K562 (cell line): Measurements from ENCODE around the gene TMEM135. TPM values are rescaled to one million over a fixed set of nuclear protein-coding genes. Genes with fewer than 3 reads are reported as not detected.
A peak's percentile ranks its signal among the peaks of the same experiment; 100 is the strongest.

Experiments
- ATF2 ChIP-seq: sonication (generic); formaldehyde crosslinking; IDR thresholded peaks from 2 replicates; pipeline ENCODE4 v1.8.1; 2022; ENCODE audit warnings: missing genetic modification reagents
- BDP1 ChIP-seq: IDR thresholded peaks from 3 replicates; pipeline ENCODE4 v1.6.1; 2011; ENCODE audit not compliant: insufficient read length, insufficient read depth
- BRF2 ChIP-seq: IDR thresholded peaks from 3 replicates; pipeline ENCODE4 v1.6.1; 2011; ENCODE audit warnings: borderline replicate concordance, mild to moderate bottlenecking; ENCODE audit not compliant: insufficient read length, insufficient read depth
- CBFA2T2 ChIP-seq: fragments of 450-650 bp; conservative IDR thresholded peaks from 2 replicates; pipeline ENCODE4 v1.6.1; 2017; ENCODE audit warnings: mild to moderate bottlenecking
- CBFB ChIP-seq: sonication (generic); formaldehyde crosslinking; IDR thresholded peaks from 2 replicates; pipeline ENCODE4 v1.4.0; 2020; ENCODE audit warnings: mild to moderate bottlenecking, missing genetic modification reagents
- GTF2B ChIP-seq: IDR thresholded peaks from 2 replicates; pipeline ENCODE4 v1.6.1; 2011; ENCODE audit not compliant: insufficient read length; ENCODE audit errors: extremely low read depth
- KLF6 ChIP-seq: fragments of 250-450 bp; sonication (Bioruptor Pico); IDR thresholded peaks from 2 replicates; pipeline ENCODE4 v1.4.0; 2020; ENCODE audit warnings: mild to moderate bottlenecking, moderate library complexity, borderline replicate concordance
- MED1 ChIP-seq: sonication (generic); formaldehyde crosslinking; IDR thresholded peaks from 2 replicates; pipeline ENCODE4 v1.8.1; 2023; ENCODE audit warnings: missing genetic modification reagents, borderline replicate concordance
- NR0B1 ChIP-seq: fragments of 450-650 bp; IDR thresholded peaks from one replicate; pipeline ENCODE4 v1.6.1; 2018; ENCODE audit warnings: mild to moderate bottlenecking, moderate library complexity; ENCODE audit not compliant: partially characterized antibody
- NR1H2 ChIP-seq: sonication (generic); formaldehyde crosslinking; IDR thresholded peaks from 2 replicates; pipeline ENCODE4 v1.4.0; 2020; ENCODE audit warnings: mild to moderate bottlenecking, missing genetic modification reagents
- OTX1 ChIP-seq: fragments of 450-650 bp; formaldehyde crosslinking; IDR thresholded peaks from 2 replicates; pipeline ENCODE4 v1.4.0; 2022; ENCODE audit warnings: mild to moderate bottlenecking
- PRMT5 ChIP-seq: sonication (generic); formaldehyde crosslinking; IDR thresholded peaks from 2 replicates; pipeline ENCODE4 v1.5.0; 2020; ENCODE audit warnings: missing genetic modification reagents
- SREBF2 ChIP-seq: sonication (generic); formaldehyde crosslinking; IDR thresholded peaks from 2 replicates; pipeline ENCODE4 v1.4.0; 2020; ENCODE audit warnings: mild to moderate bottlenecking, missing genetic modification reagents
- STAG1 ChIP-seq: sonication (generic); formaldehyde crosslinking; IDR thresholded peaks from 2 replicates; pipeline ENCODE4 v1.5.0; 2020; ENCODE audit warnings: missing genetic modification reagents, borderline replicate concordance
- TAF7 ChIP-seq: fragments of 450-650 bp; IDR thresholded peaks from 2 replicates; pipeline ENCODE4 v1.6.1; 2016; ENCODE audit warnings: missing genetic modification characterization, missing compliant biosample characterization
- TCF7 ChIP-seq: sonication (generic); IDR thresholded peaks from 2 replicates; pipeline ENCODE4 v1.6.1; 2016; ENCODE audit warnings: antibody characterized with exemption, borderline replicate concordance
- ZBTB49 ChIP-seq: sonication (generic); formaldehyde crosslinking; IDR thresholded peaks from 2 replicates; pipeline ENCODE4 v1.8.0; 2022; ENCODE audit warnings: missing genetic modification reagents, mild to moderate bottlenecking, borderline replicate concordance
- ZNF23 ChIP-seq: fragments of 250-450 bp; sonication (Bioruptor Pico); IDR thresholded peaks from 2 replicates; pipeline ENCODE4 v1.4.0; 2020; ENCODE audit warnings: mild to moderate bottlenecking
- ZNF316 ChIP-seq: fragments of 450-650 bp; IDR thresholded peaks from 2 replicates; pipeline ENCODE4 v1.6.1; 2016
- ZNF79 ChIP-seq: fragments of 250-450 bp; sonication (Bioruptor Pico); IDR thresholded peaks from 2 replicates; pipeline ENCODE4 v1.4.0; 2020; ENCODE audit warnings: low read depth, mild to moderate bottlenecking, moderate library complexity
- polyA plus RNA-seq, 8 experiments: library from polyadenylated mRNA; depleted of rRNA in 4 of 8; stranded (reverse) in 5 of 8; unstranded in 3 of 8; fragments of >200 nt; fragmentation: Nextera tagmentation in 2 of 8; fragmentation: Illumina TruSeq in 1 of 8; extraction: Ambion mirVana in 2 of 8; extraction: Trizol in 1 of 8; gene quantifications; 2 replicates each; pipeline versions ENCODE4 v1.2.1 to v1.2.3, GENCODE V29; 2011 to 2014; ENCODE audit warnings: inconsistent platforms in 1 of 8, missing spikeins in 1 of 8
- total RNA-seq, 7 experiments: library from RNA; depleted of rRNA in 6 of 7; stranded (reverse); fragments of >200 nt in 6 of 7; fragmentation: Illumina TruSeq in 2 of 7; extraction: Trizol in 2 of 7; gene quantifications; 2 replicates each; pipeline versions ENCODE4 v1.2.1 to v1.2.3, GENCODE V29; 2011 to 2021; ENCODE audit warnings: low replicate concordance in 1 of 7

The TMEM135 gene
- total and polyA plus RNA-seq, 9 of the 15 experiments (the other 6 are each of a cell fraction or from before 2014, with no cell fraction given), result 17.3 to 53.6 (median 24.9) TPM

- TF ChIP-seq ZBTB49 (no peak), TAF7 (tag) (peak; percentile 74), ZNF79 (CRISPR knock-in tag) (no peak), KLF6 (CRISPR knock-in tag) (0 out of 2 replicates have a peak, but pooled peaks have one; percentile 13), BRF2 (no peak), MED1 (no peak), ZNF316 (0 out of 2 replicates have a peak, but pooled peaks have one; percentile 20), SREBF2 (CRISPR knock-in tag) (no peak), NR0B1 (no peak), BDP1 (no peak), TCF7 (peak; percentile 73; the same call in 1 of the 2 replicates), CBFB (CRISPR knock-in tag) (no peak), PRMT5 (CRISPR knock-in tag) (no peak), OTX1 (no peak), ZNF23 (CRISPR knock-in tag) (no peak), ATF2 (CRISPR knock-in tag) (no peak), CBFA2T2 (no peak), NR1H2 (CRISPR knock-in tag) (peak; percentile 100), GTF2B (no peak), STAG1 (no peak)
Observed at GRCh38 chr11:87037450-87038234, at the start of gene TMEM135 (continued).
